A549 (cell line): ENCODE results near the gene UBE3B. TPM values are rescaled to one million over a fixed set of nuclear protein-coding genes. Genes with fewer than 3 reads are reported as not detected.

ENCODE experiments used
- ATAC-seq, 2 experiments: fragments of 200-7000 bp in 1 of 2; fragments of >200 bp in 1 of 2; cut with Nextera tagmentation in 1 of 2; cut with Tn5 transposase in 1 of 2; 3 replicates each; pipeline versions ENCODE4 v1.8.0 to v1.9.1; 2018 to 2020; ENCODE audit warnings: mild to moderate bottlenecking in 1 of 2, moderate library complexity in 1 of 2
- CTCF ChIA-PET: fragments of 300-600 bp; sonication (Branson Sonifier 250); formaldehyde crosslinking; extraction: SDS; loops from one replicate; lab custom pipeline; 2021; ENCODE audit warnings: antibody characterized with exemption, inconsistent platforms; lab: Yijun Ruan, JAX
- POLR2A ChIA-PET: fragments of 350-600 bp; formaldehyde crosslinking; extraction: SDS; loops from one replicate; lab custom pipeline; 2021; ENCODE audit warnings: antibody characterized with exemption, inconsistent platforms; lab: Yijun Ruan, JAX
- DNase-seq, 2 experiments: peaks; one replicate each; pipeline versions ENCODE4 v3.0.0 to v3.0.0-alpha.2; 2011 to 2016; ENCODE audit warnings: low read depth in 1 of 2, low spot score in 1 of 2
- FAIRE-seq: peaks from 2 replicates; lab custom pipeline; 2011; peaks lifted over from hg19 to GRCh38; lab: Jason Lieb, UNC
- H3K27ac ChIP-seq, 2 experiments: fragments of >200 bp; sonication (Bioruptor Twin); formaldehyde crosslinking; 3 replicates each; pipeline ENCODE4 v1.5.1; 2016 to 2017
- H3K4me1 ChIP-seq: fragments of >200 bp; sonication (Bioruptor Twin); formaldehyde crosslinking; 3 replicates; pipeline ENCODE4 v1.6.1; 2016
- H3K4me2 ChIP-seq: fragments of >200 bp; sonication (Bioruptor Twin); formaldehyde crosslinking; 3 replicates; pipeline ENCODE4 v1.6.1; 2016
- H3K4me3 ChIP-seq: fragments of >200 bp; sonication (Bioruptor Twin); formaldehyde crosslinking; 3 replicates; pipeline ENCODE4 v1.5.1; 2016
- H3K9me3 ChIP-seq: fragments of >200 bp; sonication (Bioruptor Twin); formaldehyde crosslinking; 3 replicates; pipeline ENCODE4 v1.6.1; 2016
- CHD2 ChIP-seq: fragments of 150-350 bp; IDR thresholded peaks from 2 replicates; pipeline ENCODE4 v1.6.1; 2014; ENCODE audit warnings: low read length; ENCODE audit not compliant: partially characterized antibody
- EHF ChIP-seq: fragments of 250-450 bp; sonication (Bioruptor Pico); IDR thresholded peaks from 2 replicates; pipeline ENCODE4 v1.5.0; 2020; ENCODE audit warnings: mild to moderate bottlenecking
- EP300 ChIP-seq, 2 experiments: fragments of >200 bp; sonication (Bioruptor Twin); formaldehyde crosslinking; IDR thresholded peaks; 2 replicates in 1 of 2; 3 replicates in 1 of 2; pipeline ENCODE4 v1.6.1; 2016 to 2017
- ESRRA ChIP-seq: fragments of 150-350 bp; IDR thresholded peaks from 2 replicates; pipeline ENCODE4 v1.6.1; 2014; ENCODE audit warnings: mild to moderate bottlenecking, low read length, borderline replicate concordance
- HMGXB4 ChIP-seq: fragments of 250-450 bp; sonication (Bioruptor Pico); IDR thresholded peaks from 2 replicates; pipeline ENCODE4 v1.5.0; 2021; ENCODE audit warnings: mild to moderate bottlenecking, moderate library complexity, borderline replicate concordance
- HOXA7 ChIP-seq: fragments of 250-450 bp; sonication (Bioruptor Pico); IDR thresholded peaks from 2 replicates; pipeline ENCODE4 v1.5.0; 2020; ENCODE audit warnings: mild to moderate bottlenecking, moderate library complexity
- HOXB13 ChIP-seq: fragments of 250-450 bp; sonication (Bioruptor Pico); IDR thresholded peaks from 2 replicates; pipeline ENCODE4 v1.5.0; 2020; ENCODE audit warnings: low read depth, mild to moderate bottlenecking, moderate library complexity
- KDM1A ChIP-seq: fragments of 200-600 bp; sonication (generic); IDR thresholded peaks from 2 replicates; pipeline ENCODE4 v1.6.1; 2016; ENCODE audit warnings: low read depth, mild to moderate bottlenecking
- KDM5A ChIP-seq: fragments of 200-600 bp; sonication (generic); IDR thresholded peaks from 2 replicates; pipeline ENCODE4 v1.6.1; 2016; ENCODE audit warnings: antibody characterized with exemption, mild to moderate bottlenecking
- NFE2L2 ChIP-seq: fragments of 150-350 bp; conservative IDR thresholded peaks from 2 replicates; pipeline ENCODE4 v1.6.1; 2014; ENCODE audit warnings: low read length
- REST ChIP-seq: fragments of 200-600 bp; sonication (generic); IDR thresholded peaks from 2 replicates; pipeline ENCODE4 v1.6.1; 2016; ENCODE audit warnings: antibody characterized with exemption, mild to moderate bottlenecking, moderate library complexity
- RNF2 ChIP-seq: fragments of 200-600 bp; sonication (generic); IDR thresholded peaks from 2 replicates; pipeline ENCODE4 v1.6.1; 2016; ENCODE audit warnings: low read depth, mild to moderate bottlenecking, antibody characterized with exemption, moderate library complexity, borderline replicate concordance
- USF2 ChIP-seq: fragments of 450-650 bp; IDR thresholded peaks from 2 replicates; pipeline ENCODE4 v1.6.1; 2014; ENCODE audit warnings: antibody characterized with exemption
- ZFP36 ChIP-seq: fragments of 450-650 bp; IDR thresholded peaks from 2 replicates; pipeline ENCODE4 v1.6.1; 2014; ENCODE audit warnings: borderline replicate concordance; ENCODE audit not compliant: partially characterized antibody
- WGBS: methylation state at CpG from one replicate; pipeline ENCODE4 v1.1.6; 2017; ENCODE audit errors: missing lambda C conversion rate; 5-methylcytosine and 5-hydroxymethylcytosine counted together
- polyA plus RNA-seq, 4 experiments: library from polyadenylated mRNA; depleted of rRNA in 3 of 4; stranded (reverse); fragments of >200 nt; fragmentation: RNase III in 1 of 4; extraction: RNeasy Plus Mini Kit Qiagen cat#74134 plus additional on column Dnase treatment in 1 of 4; gene quantifications; 2 replicates in 3 of 4; 3 replicates in 1 of 4; pipeline ENCODE4 v1.2.3, GENCODE V29; 2011 to 2017
- TF ChIP-seq, protein P1 (sequence below): IDR thresholded peaks from 2 replicates; pipeline ENCODE4 v1.6.1; 2012

Gene UBE3B
- polyA plus RNA-seq, 2 of the 4 experiments (the other 2 are of a cell fraction): 14.0 to 38.0 TPM

GRCh38 chr12:109477963-109478315 lies 505 bp downstream of the UBE3B start:
- FAIRE-seq (no peak), DNase-seq (no peak), ATAC-seq (peak in 1 of 2 experiments; percentile 14; a peak in 3 of 6 replicates)
- H3K4me3 ChIP-seq: peak overlapping the region; percentile 95
- TF ChIP-seq ZFP36 (peak; percentile 60), EP300 (IDR thresholded peaks at IDR 0.05) (no peak)
- TF ChIP-seq, protein P1, sequence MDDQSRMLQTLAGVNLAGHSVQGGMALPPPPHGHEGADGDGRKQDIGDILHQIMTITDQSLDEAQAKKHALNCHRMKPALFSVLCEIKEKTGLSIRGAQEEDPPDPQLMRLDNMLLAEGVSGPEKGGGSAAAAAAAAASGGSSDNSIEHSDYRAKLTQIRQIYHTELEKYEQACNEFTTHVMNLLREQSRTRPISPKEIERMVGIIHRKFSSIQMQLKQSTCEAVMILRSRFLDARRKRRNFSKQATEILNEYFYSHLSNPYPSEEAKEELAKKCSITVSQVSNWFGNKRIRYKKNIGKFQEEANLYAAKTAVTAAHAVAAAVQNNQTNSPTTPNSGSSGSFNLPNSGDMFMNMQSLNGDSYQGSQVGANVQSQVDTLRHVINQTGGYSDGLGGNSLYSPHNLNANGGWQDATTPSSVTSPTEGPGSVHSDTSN: no peak
- peak overlapping the region; percentile 100 for H3K4me2 ChIP-seq
- no peaks in the 10 kb centered on the region for H3K9me3 ChIP-seq
- ChIA-PET POLR2A (no interaction called here), CTCF (interaction anchor here (1.0 to 1.4 kb wide), 3 partner anchors 10 to 41 kb away, joined by 3 to 6 read pairs (median 4); no protein-coding TSS in a partner anchor)
- WGBS: under 1% methylated on average over 9 of the region's 9 CpGs
- peak overlapping the region; percentile 99 for H3K27ac ChIP-seq
- peaks cover 17% of the 10 kb centered on the region; the same call in 2 of the 3 replicates for H3K4me1 ChIP-seq

- H3K4me2 ChIP-seq: no peak overlapping the region
- FAIRE-seq (no peak), ATAC-seq (no peak), DNase-seq (no peak)
- ChIA-PET POLR2A (no interaction called here), CTCF (no interaction called here)
- no peak for TF ChIP-seq CHD2
- TF ChIP-seq HOXB13 (CRISPR knock-in tag): no peak
- TF ChIP-seq KDM5A: no peak
- no peak for TF ChIP-seq HOXA7
- no peak for TF ChIP-seq KDM1A
- no peak for TF ChIP-seq USF2
- 72% methylated on average over 1 of the region's 1 CpG for WGBS
- H3K4me3 ChIP-seq: no peak overlapping the region
- H3K4me1 ChIP-seq: peaks cover 17% of the 10 kb centered on the region; the same call in 2 of the 3 replicates
- H3K9me3 ChIP-seq: no peaks in the 10 kb centered on the region
- no peak overlapping the region for H3K27ac ChIP-seq
These were observed 2.3 kb downstream of the UBE3B start for GRCh38 chr12:109479761-109480160.

GRCh38 chr12:109480356-109480755 lies 2.9 kb downstream of the UBE3B start:
- ATAC-seq (no peak), DNase-seq (no peak)
- CTCF ChIA-PET: no interaction called here

GRCh38 chr12:109481863-109482262 lies 4.4 kb downstream of the UBE3B start:
- POLR2A ChIA-PET: no interaction called here
- FAIRE-seq: no peak
- WGBS: 83% methylated on average over 1 of the region's 1 CpG

More at GRCh38 chr12:109480356-109480755, 2.9 kb downstream of the UBE3B start:
- Histone ChIP-seq H3K9me3 (no peaks in the 10 kb centered on the region), H3K4me2 (no peak overlapping the region), H3K4me1 (peaks cover 17% of the 10 kb centered on the region; the same call in 2 of the 3 replicates), H3K27ac (no peak overlapping the region), H3K4me3 (no peak overlapping the region)
- no peak for TF ChIP-seq EHF (CRISPR knock-in tag)
- WGBS: 91% methylated on average over 4 of the region's 4 CpGs
- FAIRE-seq: no peak
- POLR2A ChIA-PET: no interaction called here

More at GRCh38 chr12:109481863-109482262, 4.4 kb downstream of the UBE3B start:
- CTCF ChIA-PET: no interaction called here
- ATAC-seq (no peak), DNase-seq (no peak)
- H3K4me1 ChIP-seq: peaks cover 8% of the 10 kb centered on the region; the same call in 2 of the 3 replicates
- no peak overlapping the region for H3K4me3 ChIP-seq
- H3K27ac ChIP-seq: no peak overlapping the region
- TF ChIP-seq NFE2L2 (no peak), RNF2 (no peak), HMGXB4 (CRISPR knock-in tag) (no peak), ESRRA (no peak), REST (no peak), EHF (CRISPR knock-in tag) (no peak)
- no peak overlapping the region for H3K4me2 ChIP-seq
- no peaks in the 10 kb centered on the region for H3K9me3 ChIP-seq
